SJCRH30 (cell line): ENCODE data around the gene WDR20. TPM values are rescaled to one million over a fixed set of nuclear protein-coding genes. Genes with fewer than 3 reads are reported as not detected.
"Not testable (repeated sequence)": the region's sequence is repeated elsewhere in the genome, so short reads cannot be mapped to it uniquely, and the experiment has no call there.

ENCODE experiments used
- DNase-seq, 2 experiments: peaks; one replicate each; pipeline ENCODE4 v3.0.0-alpha.2; 2015 to 2020
- H3K27ac ChIP-seq: fragments of 250-450 bp; sonication (Bioruptor Pico); 2 replicates; pipeline ENCODE4 v1.5.1; 2020; ENCODE audit warnings: mild to moderate bottlenecking, moderate library complexity
- H3K27me3 ChIP-seq: fragments of 250-450 bp; sonication (Bioruptor Pico); 2 replicates; pipeline ENCODE4 v1.5.1; 2020; ENCODE audit warnings: mild to moderate bottlenecking, moderate library complexity
- H3K36me3 ChIP-seq: fragments of 250-450 bp; sonication (Bioruptor Pico); 2 replicates; pipeline ENCODE4 v1.5.1; 2020; ENCODE audit warnings: mild to moderate bottlenecking, moderate library complexity
- H3K4me1 ChIP-seq: fragments of 250-450 bp; sonication (Bioruptor Pico); 2 replicates; pipeline ENCODE4 v1.5.1; 2020; ENCODE audit warnings: mild to moderate bottlenecking, moderate library complexity
- H3K4me3 ChIP-seq: fragments of 250-450 bp; sonication (Bioruptor Pico); 2 replicates; pipeline ENCODE4 v1.5.1; 2020; ENCODE audit warnings: mild to moderate bottlenecking, moderate library complexity
- H3K9me3 ChIP-seq: fragments of 250-450 bp; sonication (Bioruptor Pico); replicated peaks from 2 replicates; pipeline ENCODE4 v1.5.1; 2020; ENCODE audit warnings: mild to moderate bottlenecking, moderate library complexity
- total RNA-seq: library from RNA; depleted of rRNA; stranded (reverse); fragments of >200 nt; shearing (Covaris generic); gene quantifications from 2 replicates; pipeline ENCODE4 v1.2.3, GENCODE V29; 2014

Gene WDR20
- total RNA-seq, 1 experiment from 2014 or later, result 23.2 TPM

GRCh38 chr14:102117852-102118251 lies 21.8 kb upstream of the WDR20 start:
- H3K4me3 ChIP-seq, result no peak overlapping the region

DNA sequence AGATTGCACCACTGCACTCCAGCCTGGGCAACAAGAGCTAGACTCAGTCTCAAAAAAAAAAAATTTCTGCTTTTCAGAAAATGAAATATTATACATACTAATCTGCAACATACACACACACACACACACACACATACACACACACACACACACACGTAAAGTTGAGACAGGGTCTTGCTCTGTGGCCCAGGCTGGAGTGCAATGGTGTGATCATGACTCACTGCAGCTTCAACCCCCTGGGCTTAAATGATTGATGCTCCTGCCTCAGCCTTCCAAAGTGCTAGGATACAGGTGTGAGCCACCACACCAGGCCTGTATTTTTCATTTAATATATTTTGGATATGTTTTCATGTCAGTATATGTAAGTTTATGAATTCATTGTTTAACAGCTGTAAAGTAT lies 18.8 kb upstream of the WDR20 start:
- no peak for DNase-seq
- no peak overlapping the region for H3K27ac ChIP-seq
- no peaks in the 10 kb centered on the region for H3K36me3 ChIP-seq
- H3K4me3 ChIP-seq, result no peak overlapping the region
- H3K27me3 ChIP-seq, result no peaks in the 10 kb centered on the region
- H3K4me1 ChIP-seq, result no peaks in the 10 kb centered on the region
- H3K9me3 ChIP-seq, result no peaks in the 10 kb centered on the region

More at GRCh38 chr14:102117852-102118251, 21.8 kb upstream of the WDR20 start:
- Histone ChIP-seq H3K36me3 (no peaks in the 10 kb centered on the region), H3K9me3 (no peaks in the 10 kb centered on the region), H3K27ac (no peak overlapping the region), H3K27me3 (no peaks in the 10 kb centered on the region), H3K4me1 (no peaks in the 10 kb centered on the region)
- DNase-seq, result no peak

GRCh38 chr14:102121567-102121966 lies 18.1 kb upstream of the WDR20 start:
- Histone ChIP-seq H3K36me3 (no peaks in the 10 kb centered on the region), H3K27me3 (no peaks in the 10 kb centered on the region), H3K9me3 (no peaks in the 10 kb centered on the region), H3K27ac (no peak overlapping the region), H3K4me1 (no peaks in the 10 kb centered on the region), H3K4me3 (no peak overlapping the region)
- no peak for DNase-seq

GRCh38 chr14:102124419-102124818 lies 15.3 kb upstream of the WDR20 start:
- Histone ChIP-seq H3K4me3 (no peak overlapping the region), H3K36me3 (no peaks in the 10 kb centered on the region), H3K27ac (no peak overlapping the region), H3K4me1 (no peaks in the 10 kb centered on the region), H3K27me3 (no peaks in the 10 kb centered on the region), H3K9me3 (no peaks in the 10 kb centered on the region)
- DNase-seq, result no peak

DNA sequence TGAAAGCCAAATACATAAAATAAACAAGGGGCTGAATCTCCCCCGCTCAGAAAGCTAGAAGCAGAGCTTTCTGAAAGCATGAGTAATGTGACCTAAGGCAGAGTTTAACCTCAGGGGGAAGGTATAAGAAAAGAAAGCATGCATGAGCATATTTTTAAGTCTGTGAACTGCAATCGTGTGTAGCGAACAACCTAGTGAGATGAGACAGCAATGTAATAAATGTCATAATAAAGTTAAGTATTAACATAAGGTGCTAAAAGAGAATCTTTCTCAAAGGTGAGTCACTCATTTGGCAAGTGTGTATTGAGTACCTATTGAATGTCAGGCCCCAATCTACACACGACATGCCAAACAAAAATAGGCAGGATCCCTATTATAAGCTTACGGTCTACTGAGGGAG lies 14.2 kb upstream of the WDR20 start:
- H3K4me3 ChIP-seq, result no peak overlapping the region
- H3K9me3 ChIP-seq, result no peaks in the 10 kb centered on the region
- H3K27ac ChIP-seq, result no peak overlapping the region
- no peaks in the 10 kb centered on the region for H3K36me3 ChIP-seq
- H3K27me3 ChIP-seq, result no peaks in the 10 kb centered on the region
- DNase-seq, result no peak
- H3K4me1 ChIP-seq, result no peaks in the 10 kb centered on the region

DNA sequence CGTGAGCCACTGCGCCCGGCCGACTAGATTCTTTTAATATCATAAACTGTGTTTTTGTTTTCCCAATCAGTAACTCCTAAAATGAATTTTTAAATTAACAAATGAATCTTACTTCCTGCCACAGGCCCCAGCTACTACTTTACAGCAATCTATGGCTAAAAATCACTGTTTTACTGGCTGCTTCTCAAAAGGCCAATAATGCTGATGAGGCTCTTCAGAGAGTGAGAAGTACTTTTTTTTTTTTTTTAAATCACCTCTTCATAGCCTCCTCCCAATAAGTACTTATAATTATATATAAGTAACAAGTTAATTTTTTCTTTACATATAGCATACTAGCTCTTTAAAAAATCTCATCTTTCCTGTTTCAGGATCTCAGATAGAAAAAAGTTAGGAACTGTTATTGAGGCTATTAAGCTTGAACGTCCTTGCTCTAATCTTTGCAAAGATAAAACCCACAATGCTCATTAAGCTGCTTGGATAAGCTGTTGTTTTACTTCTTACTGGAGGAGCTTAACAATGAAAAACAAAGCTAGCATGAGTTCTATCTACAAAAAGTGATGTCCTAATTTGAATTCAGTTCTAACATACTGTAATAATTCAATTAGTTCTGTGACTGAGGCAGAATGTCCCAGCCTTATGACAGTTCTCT lies 12.8 kb upstream of the WDR20 start:
- Histone ChIP-seq H3K36me3 (no peaks in the 10 kb centered on the region), H3K4me1 (no peaks in the 10 kb centered on the region), H3K27ac (no peak overlapping the region), H3K27me3 (no peaks in the 10 kb centered on the region), H3K9me3 (no peaks in the 10 kb centered on the region), H3K4me3 (no peak overlapping the region)
- DNase-seq, result no peak

DNA sequence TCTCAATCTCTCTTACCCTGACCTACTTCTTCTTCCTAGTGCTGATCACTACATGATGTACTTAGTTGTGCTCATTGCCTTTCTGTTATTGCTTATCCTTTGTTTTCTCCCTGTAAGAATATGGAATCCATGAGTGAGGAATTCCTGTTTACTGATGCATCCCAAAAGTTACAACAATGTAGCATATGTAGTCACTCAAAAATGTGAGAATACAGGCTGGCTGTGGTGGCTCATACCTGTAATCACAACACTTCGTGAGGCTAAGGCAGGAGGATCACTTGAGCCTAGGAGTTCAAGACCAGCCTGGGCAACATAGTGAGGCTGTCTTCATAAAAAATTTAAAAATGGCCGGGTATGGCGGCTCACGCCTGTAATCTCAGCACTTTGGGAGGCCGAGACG lies 8.0 kb upstream of the WDR20 start:
- H3K27me3 ChIP-seq, result no peaks in the 10 kb centered on the region
- H3K4me1 ChIP-seq, result no peaks in the 10 kb centered on the region
- no peaks in the 10 kb centered on the region for H3K9me3 ChIP-seq
- H3K27ac ChIP-seq, result no peak overlapping the region
- H3K36me3 ChIP-seq, result no peaks in the 10 kb centered on the region
- DNase-seq, result no peak
- H3K4me3 ChIP-seq, result no peak overlapping the region

DNA sequence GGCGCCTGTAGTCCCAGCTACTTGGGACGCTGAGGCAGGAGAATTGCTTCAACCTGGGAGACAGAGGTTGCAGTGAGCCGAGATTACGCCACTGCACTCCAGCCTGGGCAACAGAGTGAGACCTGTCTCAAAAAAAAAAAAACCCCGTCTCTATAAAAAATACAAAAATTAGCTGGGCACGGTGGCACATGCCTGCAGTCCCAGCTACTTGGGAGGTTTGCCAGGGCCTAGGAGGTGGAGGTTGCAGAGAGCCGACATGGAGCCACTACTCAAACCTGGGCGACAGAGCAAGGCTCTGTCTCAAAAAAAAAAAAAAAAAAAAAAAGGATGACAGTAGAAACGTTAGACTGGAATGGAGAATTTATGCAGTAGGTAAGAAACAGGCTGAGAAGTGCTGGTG lies 5.7 kb upstream of the WDR20 start:
- H3K9me3 ChIP-seq, H3K4me3 ChIP-seq, H3K36me3 ChIP-seq, DNase-seq, H3K4me1 ChIP-seq, H3K27me3 ChIP-seq, H3K27ac ChIP-seq: not testable (repeated sequence)

GRCh38 chr14:102134719-102135118 lies 5.0 kb upstream of the WDR20 start:
- H3K36me3 ChIP-seq, H3K4me3 ChIP-seq, H3K27me3 ChIP-seq, H3K9me3 ChIP-seq, H3K27ac ChIP-seq, DNase-seq, H3K4me1 ChIP-seq: not testable (repeated sequence)

DNA sequence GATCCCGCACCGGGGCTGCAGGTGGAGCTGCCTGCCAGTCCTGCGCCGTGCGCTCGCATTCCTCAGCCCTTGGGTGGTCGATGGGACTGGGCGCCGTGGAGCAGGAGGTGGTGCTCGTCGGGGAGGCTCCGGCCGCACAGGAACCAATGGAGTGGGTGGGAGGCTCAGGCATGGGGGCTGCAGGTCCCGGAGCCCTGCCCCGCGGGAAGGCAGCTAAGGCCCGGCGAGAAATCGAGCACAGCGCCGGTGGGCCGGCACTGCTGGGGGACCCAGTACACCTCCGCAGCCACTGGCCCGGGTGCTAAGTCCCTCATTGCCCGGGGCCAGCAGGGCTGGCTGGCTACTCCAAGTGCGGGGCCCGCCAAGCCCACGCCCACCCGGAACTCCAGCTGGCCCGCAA lies 4.2 kb upstream of the WDR20 start:
- not testable (repeated sequence) for H3K27ac ChIP-seq, H3K27me3 ChIP-seq, H3K36me3 ChIP-seq, H3K4me1 ChIP-seq, H3K4me3 ChIP-seq, H3K9me3 ChIP-seq, DNase-seq

DNA sequence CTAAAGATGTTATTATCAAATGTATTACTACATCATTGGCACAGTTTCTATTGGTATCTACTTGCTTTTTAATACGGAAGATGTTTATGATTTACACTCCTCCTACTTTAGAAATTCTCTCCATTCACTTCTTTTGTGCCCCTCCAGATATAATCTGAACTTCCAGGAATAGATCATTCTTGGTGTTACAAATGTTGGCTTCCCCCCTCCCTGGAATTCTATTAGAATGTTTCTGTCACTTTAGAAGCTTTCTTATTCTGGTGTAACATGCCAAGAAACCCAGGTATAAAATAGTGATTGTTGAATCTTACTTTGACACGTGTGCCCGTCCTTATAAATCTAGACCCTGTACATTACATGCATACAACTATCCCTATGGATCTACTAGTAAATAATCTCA lies 1.2 kb upstream of the WDR20 start:
- Histone ChIP-seq H3K27ac (no peak overlapping the region; the same call in 1 of the 2 replicates), H3K36me3 (no peaks in the 10 kb centered on the region), H3K9me3 (no peaks in the 10 kb centered on the region), H3K4me1 (no peaks in the 10 kb centered on the region; the same call in 1 of the 2 replicates), H3K4me3 (peak overlapping the region; percentile 93), H3K27me3 (no peaks in the 10 kb centered on the region)
- no peak for DNase-seq

GRCh38 chr14:102138961-102139285 lies 774 bp upstream of the WDR20 start:
- peak overlapping the region; percentile 93 for H3K4me3 ChIP-seq
- DNase-seq, result no peak
- H3K9me3 ChIP-seq, result no peaks in the 10 kb centered on the region
- H3K27me3 ChIP-seq, result no peaks in the 10 kb centered on the region
- H3K36me3 ChIP-seq, result no peaks in the 10 kb centered on the region
- H3K4me1 ChIP-seq, result no peaks in the 10 kb centered on the region; the same call in 1 of the 2 replicates
- H3K27ac ChIP-seq, result peak overlapping the region; percentile 61

DNA sequence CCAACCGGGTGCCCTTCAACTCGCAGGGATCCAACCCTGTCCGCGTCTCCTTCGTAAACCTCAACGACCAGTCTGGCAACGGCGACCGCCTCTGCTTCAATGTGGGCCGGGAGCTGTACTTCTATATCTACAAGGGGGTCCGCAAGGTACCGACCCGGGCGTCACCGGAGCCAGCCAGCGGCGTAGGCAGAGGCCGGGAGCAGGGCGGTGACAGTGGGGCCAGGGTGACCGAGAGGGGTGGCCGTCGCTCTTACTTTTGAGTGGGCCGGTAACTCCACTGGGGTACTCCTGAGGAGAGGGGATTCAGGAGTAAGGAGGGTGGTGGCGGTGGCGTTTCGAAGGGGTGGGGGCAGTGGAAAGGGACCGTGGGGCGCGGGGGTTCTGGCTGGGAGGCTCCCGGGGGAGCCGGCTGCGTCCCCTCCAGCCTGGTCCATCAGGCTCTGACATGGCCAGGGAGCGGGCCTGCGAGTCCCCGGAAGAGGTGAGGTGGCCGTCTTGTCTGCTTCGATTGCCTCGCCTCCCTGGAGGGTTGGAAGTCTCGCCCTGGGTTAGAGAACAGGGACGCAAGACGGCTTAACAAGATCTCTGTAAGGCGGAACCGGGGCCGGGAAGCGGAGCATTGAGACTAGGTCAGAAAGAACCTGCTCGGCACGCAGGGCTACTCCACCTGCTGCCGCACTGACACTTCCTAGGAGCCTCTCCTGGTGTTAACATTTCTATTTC lies 491 bp downstream of the WDR20 start:
- Histone ChIP-seq H3K27ac (peak overlapping the region; percentile 61), H3K4me1 (no peaks in the 10 kb centered on the region; the same call in 1 of the 2 replicates), H3K9me3 (no peaks in the 10 kb centered on the region), H3K36me3 (no peaks in the 10 kb centered on the region), H3K4me3 (peak overlapping the region; percentile 93), H3K27me3 (no peaks in the 10 kb centered on the region)
- peak; percentile 32 to 41 for DNase-seq

GRCh38 chr14:102140750-102141145 lies 1.1 kb downstream of the WDR20 start:
- H3K27me3 ChIP-seq, result no peaks in the 10 kb centered on the region
- DNase-seq, result peak in 1 of 2 experiments; percentile 23
- no peaks in the 10 kb centered on the region; the same call in 1 of the 2 replicates for H3K4me1 ChIP-seq
- no peak overlapping the region for H3K27ac ChIP-seq
- H3K4me3 ChIP-seq, result peak overlapping the region; percentile 93
- H3K36me3 ChIP-seq, result no peaks in the 10 kb centered on the region
- no peaks in the 10 kb centered on the region for H3K9me3 ChIP-seq

DNA sequence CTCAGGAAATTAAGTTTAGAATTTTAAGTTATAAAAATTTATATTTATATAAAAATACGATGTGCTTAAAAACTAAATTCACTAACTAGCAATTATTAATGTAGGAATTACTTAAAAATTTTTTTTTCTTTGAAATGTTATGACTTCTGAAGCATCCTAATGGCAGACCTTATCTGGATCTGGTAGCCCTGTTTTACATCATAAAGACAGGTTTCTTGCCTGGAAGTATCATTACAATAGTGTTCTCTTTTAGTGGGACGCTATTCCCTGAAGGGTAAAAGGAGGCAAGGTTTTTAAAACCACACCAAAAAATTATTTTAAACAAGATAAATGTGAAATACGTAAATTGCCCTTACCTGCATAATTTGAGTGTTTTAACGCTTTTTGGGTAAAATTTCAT lies 2.1 kb downstream of the WDR20 start:
- Histone ChIP-seq H3K36me3 (no peaks in the 10 kb centered on the region), H3K4me3 (no peak overlapping the region), H3K27me3 (no peaks in the 10 kb centered on the region), H3K9me3 (no peaks in the 10 kb centered on the region), H3K27ac (no peak overlapping the region), H3K4me1 (no peaks in the 10 kb centered on the region; the same call in 1 of the 2 replicates)
- no peak for DNase-seq

- Histone ChIP-seq H3K36me3 (no peaks in the 10 kb centered on the region), H3K4me1 (no peaks in the 10 kb centered on the region), H3K9me3 (no peaks in the 10 kb centered on the region), H3K27me3 (no peaks in the 10 kb centered on the region), H3K27ac (no peak overlapping the region), H3K4me3 (no peak overlapping the region)
- no peak for DNase-seq
These were observed 5.2 kb downstream of the WDR20 start for GRCh38 chr14:102144914-102145313.
